GM21619 (cell line): ENCODE results near the gene PDCD7.
A peak's percentile ranks its signal among the peaks of the same experiment; 100 is the strongest.
"Not testable (repeated sequence)": the region's sequence is repeated elsewhere in the genome, so short reads cannot be mapped to it uniquely, and the experiment has no call there.

ENCODE experiments used
- ATAC-seq: cut with Tn5 transposase; IDR thresholded peaks from one replicate; pipeline ENCODE4 v1.9.1; 2021; ENCODE audit not compliant: unreplicated experiment

Gene PDCD7, protein sequence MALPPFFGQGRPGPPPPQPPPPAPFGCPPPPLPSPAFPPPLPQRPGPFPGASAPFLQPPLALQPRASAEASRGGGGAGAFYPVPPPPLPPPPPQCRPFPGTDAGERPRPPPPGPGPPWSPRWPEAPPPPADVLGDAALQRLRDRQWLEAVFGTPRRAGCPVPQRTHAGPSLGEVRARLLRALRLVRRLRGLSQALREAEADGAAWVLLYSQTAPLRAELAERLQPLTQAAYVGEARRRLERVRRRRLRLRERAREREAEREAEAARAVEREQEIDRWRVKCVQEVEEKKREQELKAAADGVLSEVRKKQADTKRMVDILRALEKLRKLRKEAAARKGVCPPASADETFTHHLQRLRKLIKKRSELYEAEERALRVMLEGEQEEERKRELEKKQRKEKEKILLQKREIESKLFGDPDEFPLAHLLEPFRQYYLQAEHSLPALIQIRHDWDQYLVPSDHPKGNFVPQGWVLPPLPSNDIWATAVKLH

DNA sequence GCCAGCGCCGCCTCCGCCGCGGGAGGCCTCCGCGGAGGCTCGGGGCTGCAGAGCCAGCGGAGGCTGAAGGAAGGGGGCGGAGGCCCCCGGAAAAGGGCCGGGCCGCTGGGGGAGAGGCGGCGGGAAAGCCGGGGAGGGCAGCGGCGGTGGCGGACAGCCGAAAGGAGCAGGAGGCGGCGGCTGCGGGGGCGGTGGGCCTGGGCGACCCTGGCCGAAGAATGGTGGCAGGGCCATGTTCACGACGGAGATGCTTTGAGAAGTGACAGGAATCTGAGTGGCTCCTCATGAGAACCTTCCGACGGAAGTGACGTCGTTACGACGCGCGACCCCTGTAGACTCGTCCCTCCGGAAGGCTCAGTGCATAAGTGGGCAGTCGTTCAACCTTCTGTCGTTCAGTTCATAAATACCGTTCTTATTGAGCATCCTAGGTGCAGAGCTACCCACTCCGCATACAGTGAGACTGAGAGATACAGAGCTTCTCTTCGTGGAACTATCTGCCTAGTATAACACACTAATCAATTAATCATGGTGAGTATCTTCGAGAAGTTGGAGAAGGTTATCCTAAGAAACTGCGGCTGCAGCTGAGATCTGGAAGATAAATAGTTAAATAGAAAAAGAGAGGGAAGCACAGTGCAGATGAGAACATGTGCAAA lies at the start of gene PDCD7:
TSS of gene PDCD7 (minus strand) at position 261 of the 653 bp plus-strand sequence. CDS start at position 234, 27 bp downstream.
- ATAC-seq = peak; percentile 89

DNA sequence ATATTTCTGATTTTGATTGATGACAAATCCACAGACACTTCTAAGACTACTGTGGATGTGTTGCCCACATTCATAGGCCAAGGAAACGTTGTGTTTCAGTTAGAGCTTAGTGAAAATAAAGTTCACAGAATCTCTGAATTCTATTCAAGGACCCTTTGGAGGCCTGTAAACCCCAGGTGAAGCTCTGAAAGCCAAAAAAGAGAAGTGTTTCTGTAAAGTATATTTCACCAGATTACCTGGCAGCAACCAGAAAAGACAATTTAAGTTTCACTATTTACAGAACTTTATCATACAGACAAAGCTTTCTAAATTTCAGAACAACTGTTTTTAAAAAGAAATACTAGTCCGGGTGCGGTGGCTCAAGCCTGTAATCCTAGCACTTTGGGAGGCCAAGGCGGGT lies 48.9 kb upstream of the PDCD7 start:
- no peak for ATAC-seq

DNA sequence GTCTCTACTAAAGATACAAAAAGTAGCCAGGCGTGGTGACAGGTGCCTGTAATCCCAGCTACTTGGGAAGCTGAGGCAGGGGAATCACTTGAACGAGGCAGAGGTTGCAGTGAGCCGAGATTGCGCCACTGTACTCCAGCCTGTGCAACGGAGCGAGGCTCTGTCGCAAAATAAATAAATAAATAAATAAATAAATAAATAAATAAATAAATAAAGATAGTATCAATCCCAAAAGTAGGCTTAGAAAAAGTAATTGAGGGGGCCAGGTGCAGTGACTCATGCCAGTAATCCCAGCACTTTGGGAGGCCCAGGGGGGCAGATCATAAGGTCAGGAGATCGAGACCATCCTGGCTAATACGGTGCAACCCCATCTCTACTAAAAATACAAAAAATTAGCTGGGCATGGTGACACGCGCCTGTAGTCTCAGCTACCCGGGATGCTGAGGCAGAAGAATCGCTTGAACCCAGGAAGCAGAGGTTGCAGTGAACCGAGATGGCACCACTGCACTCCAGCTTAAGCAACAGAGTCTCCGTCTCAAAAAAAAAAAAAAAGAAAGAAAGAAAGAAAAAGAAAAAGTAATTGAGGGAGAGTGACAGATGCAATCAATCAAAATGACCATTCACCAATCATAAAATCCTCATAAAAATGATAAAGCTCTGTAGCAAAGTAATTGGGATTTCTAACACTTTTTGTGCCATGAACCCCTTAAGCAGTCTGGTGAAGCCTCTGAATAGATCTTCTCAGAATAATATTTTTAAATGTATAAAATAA lies 48.2 kb upstream of the PDCD7 start:
- ATAC-seq = not testable (repeated sequence)

DNA sequence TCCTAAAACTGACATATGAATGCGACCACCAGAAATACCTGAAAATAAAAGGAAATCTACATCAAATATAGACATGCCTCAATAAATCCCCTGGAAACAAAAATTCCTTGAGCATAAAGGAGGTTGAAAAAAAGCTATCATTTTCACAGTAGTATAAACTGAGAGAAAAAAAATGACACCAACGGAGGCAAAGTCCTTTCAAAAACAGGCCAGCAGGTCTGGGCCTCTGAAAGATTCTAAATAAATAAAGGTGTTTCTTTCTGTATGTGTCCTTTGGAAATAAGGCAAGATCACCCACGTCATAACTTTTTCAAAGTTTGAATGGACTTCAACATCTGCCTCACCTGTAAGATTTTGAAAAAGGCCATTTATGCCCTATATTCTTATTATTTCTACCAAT lies 46.6 kb upstream of the PDCD7 start:
- no peak for ATAC-seq

DNA sequence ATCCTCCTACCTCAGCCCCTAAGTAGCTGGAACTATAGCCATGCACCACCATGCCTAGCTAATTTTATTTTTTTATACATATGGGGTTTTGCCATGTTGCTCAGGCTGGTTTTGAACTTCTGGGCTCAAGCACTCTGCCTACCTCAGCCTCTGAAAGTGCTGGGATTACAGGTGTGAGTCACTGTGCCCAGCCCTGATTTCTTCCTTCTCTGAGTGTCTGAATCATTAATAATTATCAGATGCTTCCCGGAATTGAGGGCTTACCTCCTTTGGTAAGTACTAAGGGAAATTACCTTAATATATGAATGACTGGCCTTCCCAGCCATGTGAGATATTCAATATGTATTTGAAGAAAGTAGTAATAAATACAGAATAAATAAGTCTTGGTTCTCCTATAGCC lies 44.3 kb upstream of the PDCD7 start:
- no peak for ATAC-seq

DNA sequence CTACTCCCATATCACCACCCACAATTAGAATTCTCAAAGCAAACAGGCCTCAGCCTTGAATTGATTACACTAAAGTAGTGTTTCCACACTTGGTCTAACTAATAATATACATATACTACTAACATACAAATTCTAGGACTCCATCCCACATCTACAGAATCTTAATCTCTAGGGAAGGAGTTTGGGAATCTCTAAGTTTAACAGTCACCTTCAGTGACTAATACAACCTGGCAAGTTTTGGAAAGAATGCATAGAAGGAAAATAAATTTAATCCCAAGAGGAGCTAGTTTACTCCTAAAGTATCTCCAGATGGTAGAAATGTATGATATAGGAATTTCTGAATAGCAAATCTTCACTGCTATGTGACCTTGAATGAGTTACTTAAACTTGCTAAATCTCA lies 42.4 kb upstream of the PDCD7 start:
- no peak for ATAC-seq

DNA sequence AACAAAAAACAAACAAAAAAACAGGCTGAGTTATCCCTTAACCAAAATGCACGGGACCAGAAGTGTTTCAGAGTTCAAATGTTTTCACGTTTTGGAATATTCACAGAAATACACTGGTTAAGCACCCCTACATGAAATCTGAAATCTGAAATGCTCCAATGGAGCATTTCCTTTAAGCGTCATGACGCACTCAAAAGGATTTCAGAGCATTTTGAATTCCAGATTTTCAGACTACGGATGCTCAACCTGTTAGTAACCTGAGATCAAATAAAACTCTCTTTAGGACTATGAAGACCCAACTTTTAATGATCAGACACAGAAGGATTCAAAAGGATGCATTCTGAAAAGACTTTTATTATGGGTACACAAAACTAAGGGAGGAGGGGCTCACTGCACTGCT lies 41.9 kb upstream of the PDCD7 start:
- ATAC-seq = no peak

DNA sequence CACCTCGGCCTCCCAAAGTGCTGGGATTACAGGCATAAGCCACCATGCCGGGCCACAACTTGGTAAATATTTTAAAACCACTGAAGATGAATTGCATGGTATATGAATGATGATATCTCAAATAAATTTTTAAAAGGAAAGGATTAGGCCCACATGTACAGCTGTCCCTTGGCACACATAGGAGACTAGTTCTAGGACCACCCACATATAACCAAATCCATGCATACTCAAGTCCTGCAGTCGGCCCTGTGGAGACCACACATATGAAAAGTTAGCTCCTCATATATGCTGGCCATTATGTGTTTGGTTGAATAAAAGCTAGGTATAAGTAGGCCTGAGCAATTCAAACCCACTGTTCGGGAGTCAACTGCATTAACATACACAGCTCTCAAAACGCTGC lies 40.9 kb upstream of the PDCD7 start:
- no peak for ATAC-seq

DNA sequence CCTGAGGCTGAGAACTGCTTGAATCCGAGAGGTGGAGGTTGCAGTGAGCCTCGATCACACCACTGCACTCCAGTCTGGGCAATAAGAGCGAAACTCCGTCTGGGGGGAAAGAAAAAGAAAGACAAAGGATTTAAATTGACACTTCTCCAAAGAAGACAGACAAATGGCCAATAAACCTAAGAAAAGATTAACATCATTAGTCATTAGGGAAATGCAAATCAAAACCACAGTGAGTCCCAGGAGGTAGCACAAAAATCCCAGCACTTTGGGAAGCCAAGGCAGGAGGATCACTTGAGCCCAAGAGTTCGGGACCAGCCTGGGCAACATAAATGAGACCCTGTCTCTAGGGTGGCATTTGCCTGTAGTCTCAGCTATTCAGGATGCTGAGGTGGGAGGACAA lies 38.9 kb upstream of the PDCD7 start:
- no peak for ATAC-seq

DNA sequence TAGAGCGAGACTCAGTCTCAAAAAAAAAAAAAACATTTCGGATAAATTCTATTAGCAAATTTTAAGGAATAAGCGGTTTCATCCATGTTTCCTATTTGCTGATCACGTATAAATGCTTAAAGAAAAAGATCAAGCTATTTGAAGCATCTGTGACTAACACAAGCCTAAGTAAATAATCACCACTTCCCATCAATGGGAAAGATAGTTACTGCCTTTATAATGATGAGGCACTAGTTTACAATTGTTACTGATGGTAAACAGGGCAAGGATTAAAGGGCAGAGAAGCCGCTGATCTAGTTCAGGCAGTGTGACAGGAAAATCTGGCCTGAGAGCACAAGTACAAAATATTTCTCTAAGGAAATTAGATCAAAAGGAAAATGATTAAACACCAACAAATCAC lies 37.8 kb upstream of the PDCD7 start:
- no peak for ATAC-seq

DNA sequence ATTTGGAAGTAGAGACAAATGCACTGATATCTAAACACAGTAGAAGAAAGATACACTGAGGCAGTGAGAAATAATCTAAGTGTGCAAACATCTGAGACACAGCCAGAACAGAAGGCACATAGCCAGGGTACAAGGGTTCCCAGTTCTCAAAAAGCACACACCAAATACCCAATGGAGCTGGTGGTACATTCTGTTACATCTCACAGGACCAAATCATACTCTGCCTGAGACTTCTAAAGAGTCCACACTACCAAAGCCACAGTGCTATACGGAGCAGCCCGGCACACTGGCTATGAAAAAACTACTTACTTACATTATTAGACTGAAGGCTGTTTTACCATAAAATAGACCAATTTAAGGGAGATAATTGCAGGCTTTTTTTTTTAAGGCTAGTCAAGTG lies 32.3 kb upstream of the PDCD7 start:
- no peak for ATAC-seq

DNA sequence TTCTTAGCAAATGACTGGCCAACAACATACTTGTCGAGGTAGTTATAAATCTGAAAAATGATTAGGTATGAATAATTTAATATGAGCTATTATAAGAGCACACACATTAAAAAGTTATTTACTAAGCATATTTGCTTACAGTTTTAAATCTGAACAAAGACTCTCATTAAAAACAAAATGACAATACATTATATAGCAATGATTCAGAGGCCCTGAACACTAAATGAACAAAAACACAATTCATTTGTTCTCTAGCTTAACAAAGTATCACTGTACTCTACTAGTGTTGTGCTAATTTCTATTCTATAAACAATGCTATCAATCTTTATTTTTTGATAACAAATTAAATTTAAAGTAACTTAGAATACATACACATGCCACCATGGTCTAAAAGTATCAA lies 30.5 kb upstream of the PDCD7 start:
- ATAC-seq = no peak

DNA sequence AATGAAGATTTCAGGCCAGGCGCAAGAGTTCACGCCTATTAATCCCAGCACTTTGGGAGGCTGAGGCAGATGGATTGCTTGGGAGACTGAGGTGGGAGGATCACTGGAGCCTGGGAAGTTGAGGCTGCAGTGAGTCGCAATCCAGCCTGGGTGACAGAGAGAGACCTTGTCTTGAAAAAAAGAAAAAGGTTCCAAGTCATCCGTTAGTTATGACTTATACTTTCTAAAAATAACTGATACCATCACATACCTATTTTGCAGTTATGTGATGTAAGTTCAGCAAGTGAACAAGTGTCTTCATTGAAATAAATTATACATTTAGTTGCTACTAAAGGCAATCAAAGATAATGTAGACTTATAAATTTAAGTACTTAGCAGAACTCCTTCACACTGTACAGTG lies 29.4 kb upstream of the PDCD7 start:
- no peak for ATAC-seq

DNA sequence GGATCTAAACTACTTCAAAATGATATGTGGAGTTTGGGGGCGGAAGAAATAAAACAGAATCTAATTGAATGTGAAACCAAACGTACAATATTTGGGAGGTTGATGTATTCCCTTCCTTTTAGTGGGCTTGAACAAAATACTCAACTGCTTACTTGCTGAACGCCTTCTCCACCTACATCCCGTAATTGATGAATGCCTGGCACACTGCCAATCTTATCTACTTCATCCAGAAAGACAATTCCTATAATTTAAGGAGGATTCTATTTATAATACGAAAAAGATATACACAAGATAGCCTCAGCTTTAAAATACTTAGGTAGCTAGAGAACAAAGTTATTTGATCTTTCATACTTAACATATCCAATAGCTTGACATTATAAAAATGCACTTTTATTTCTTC lies 23.1 kb upstream of the PDCD7 start:
- ATAC-seq = no peak

DNA sequence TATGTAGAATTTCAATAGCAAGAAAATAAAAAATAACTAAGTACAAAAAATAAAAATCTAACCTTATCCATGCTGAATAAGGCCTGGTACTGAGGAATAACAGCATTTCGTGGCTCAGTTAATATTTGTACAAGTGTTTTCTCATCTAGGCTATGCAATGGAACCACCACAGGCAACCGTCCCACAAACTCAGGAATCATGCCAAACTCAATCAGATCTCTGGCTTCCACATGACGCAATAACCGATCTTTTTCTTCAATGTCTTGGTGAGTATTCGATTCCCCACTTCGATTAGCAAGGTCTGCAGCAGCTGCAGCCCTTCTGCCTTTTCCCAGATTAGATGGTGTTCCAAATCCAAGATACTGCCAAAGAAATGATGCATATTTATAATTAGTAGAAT lies 21.1 kb upstream of the PDCD7 start:
- no peak for ATAC-seq

DNA sequence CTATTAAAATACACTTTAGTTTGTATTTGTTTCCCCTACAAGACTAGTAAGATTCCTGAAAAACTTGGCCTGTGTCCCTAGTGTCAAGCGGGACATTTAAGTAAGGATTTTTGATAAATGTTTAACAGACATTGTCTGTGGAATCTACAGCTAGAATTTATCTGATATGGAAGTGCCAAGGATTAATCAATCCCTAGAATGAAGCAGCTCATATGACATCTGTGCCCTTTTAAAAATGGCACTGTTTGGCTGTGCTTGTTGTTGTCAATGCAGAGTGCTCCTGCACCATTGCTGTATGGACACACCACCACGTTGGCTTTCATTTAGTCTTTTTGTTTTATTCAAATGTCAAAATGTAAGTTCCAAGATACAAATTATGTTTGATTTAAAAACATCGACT lies 14.3 kb upstream of the PDCD7 start:
- ATAC-seq = no peak

DNA sequence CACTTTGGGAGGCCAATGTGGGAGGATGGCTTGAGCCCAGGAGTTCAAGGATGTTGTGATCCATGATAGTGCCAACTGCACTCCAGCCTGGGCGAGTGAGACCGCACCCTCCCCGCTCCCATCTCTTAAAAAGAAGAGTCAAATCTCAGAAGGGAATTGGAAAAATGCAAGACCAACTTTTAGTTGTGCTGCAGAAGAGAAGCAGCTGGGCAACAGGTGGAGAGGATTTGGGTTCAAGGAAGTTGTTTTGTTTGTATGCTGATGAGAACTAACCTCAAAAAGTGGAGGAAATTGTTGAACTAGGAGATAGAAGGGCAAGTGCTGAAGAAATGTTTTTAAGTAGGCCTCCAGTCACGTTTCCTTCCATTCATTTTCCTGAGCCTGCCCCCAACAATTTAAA lies 12.8 kb upstream of the PDCD7 start:
- no peak for ATAC-seq

DNA sequence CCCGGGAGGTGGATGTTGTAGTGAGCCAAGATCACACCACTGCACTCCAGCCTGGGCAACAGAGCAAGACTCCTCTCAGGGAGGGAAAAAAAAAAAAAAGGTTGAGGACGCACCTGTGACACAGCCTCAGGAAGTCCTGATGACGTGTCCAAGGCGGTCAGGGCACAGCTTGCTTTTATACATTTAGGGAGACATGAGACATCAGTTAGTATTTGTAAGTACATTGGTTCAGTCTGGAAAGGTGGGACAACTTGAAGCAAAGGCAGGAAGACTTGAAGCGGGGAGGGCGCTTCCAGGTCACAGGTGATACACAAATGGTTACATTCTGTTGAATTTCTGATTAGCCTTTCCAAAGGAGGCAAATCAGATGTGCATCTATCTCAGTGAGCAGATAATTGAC lies 5.0 kb upstream of the PDCD7 start:
- ATAC-seq = not testable (repeated sequence)

DNA sequence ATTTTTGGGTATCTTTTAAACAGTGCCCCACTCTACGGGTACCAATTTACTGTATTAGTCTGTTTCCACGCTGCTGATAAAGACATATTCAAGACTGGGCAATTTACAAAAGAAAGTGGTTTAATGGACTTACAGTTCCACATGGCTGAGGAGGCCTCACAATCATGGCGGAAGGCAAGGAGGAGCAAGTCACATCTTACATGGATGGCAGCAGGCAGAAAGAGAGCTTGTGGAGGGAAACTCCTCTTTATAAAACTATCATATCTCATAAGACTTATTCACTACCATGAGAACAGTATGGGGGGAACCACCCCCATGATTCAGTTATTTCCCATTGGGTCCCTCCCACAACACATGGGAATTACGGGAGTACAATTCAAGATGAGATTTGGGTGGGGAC lies 4.3 kb upstream of the PDCD7 start:
- not testable (repeated sequence) for ATAC-seq

DNA sequence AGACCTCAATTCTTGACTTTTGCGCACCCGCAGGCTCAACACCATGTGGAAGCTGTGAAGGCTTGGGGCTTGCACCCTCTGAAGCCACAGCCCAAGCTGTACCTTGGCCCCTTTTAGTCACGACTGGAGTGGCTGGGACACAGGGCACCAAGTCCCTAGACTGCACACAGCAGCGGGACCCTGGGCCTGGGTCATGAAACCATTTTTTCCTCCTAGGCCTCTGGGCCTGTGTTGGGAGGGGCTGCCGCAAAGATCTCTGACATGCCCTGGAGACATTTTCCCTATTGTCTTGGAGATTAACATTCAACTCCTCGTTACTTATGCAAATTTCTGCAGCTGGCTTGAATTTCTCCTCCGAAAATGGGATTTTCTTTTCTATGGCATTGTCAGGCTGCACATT lies 3.5 kb upstream of the PDCD7 start:
- not testable (repeated sequence) for ATAC-seq

DNA sequence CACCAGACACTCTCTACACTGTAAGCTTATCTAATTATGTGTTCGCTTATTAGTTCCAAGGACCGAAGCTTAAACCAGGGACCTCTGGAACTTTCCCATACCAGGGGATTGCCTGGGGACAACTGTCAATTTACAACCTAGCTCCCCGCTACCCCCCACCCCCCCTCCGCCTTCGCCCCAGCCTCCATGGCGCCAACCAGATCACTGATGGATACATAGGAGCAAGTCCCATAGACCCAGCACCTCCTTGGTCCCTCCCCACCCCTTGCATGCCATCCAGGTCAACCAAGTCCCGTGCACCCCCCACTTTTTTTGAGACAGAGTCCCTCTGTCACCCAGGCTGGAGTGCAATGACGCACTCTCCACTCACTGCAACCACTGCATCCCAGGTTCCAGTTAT lies 930 bp upstream of the PDCD7 start:
- ATAC-seq = no peak
